ENCODE data around the gene OSBPL1A. TPM values are rescaled to one million over a fixed set of nuclear protein-coding genes. Genes with fewer than 3 reads are reported as not detected.

OSBPL1A gene
- total RNA-seq, 4 donors from 2014 or later = 10.0 to 30.9 (median 15.1) TPM

GRCh38 chr18:24426073-24426397 lies 28.4 kb upstream of the OSBPL1A start:
- H3K27me3 ChIP-seq = peaks cover 0 to 40% (median 0%) of the 10 kb centered on the region in 4 donors
- peaks cover 3 to 27% (median 14%) of the 10 kb centered on the region in 3 donors for H3K4me1 ChIP-seq
- peaks cover 0 to 9% (median 0%) of the 10 kb centered on the region in 3 donors for H3K36me3 ChIP-seq
- H3K9me3 ChIP-seq = no peaks in the 10 kb centered on the region
- 39 to 40% methylated on average over 9 to 11 of the region's 11 CpGs for WGBS, 2 donors
- TF ChIP-seq POLR2A (IDR thresholded peaks at IDR 0.05) (no peak), CTCF (IDR thresholded peaks at IDR 0.05) (no peak)
- intact Hi-C loops (cut with DNase I) = no loop called here
- DNase-seq = no peak
- peak overlapping the region; percentile 69 to 90 (median 86) for H3K4me3 ChIP-seq
- H3K27ac ChIP-seq = peak overlapping the region; percentile 82 to 89 (median 85)

- H3K4me1 ChIP-seq = peaks cover 0 to 15% (median 3%) of the 10 kb centered on the region in 3 donors
- 31 to 75% methylated on average over 1 of the region's 1 CpG for WGBS, 2 donors
- peak overlapping the region in 2 of 4 donors; percentile 26 to 36 for H3K27ac ChIP-seq
- no peak for DNase-seq
- TF ChIP-seq POLR2A (IDR thresholded peaks at IDR 0.05) (no peak), CTCF (IDR thresholded peaks at IDR 0.05) (no peak)
- H3K9me3 ChIP-seq = no peaks in the 10 kb centered on the region
- intact Hi-C loops (cut with DNase I) = no loop called here
- H3K36me3 ChIP-seq = no peaks in the 10 kb centered on the region
- no peak overlapping the region for H3K4me3 ChIP-seq
- peaks cover 0 to 79% (median 0%) of the 10 kb centered on the region in 4 donors for H3K27me3 ChIP-seq
Observed at GRCh38 chr18:24421831-24422230, 24.2 kb upstream of the OSBPL1A start.

GRCh38 chr18:24420551-24420950 lies 22.9 kb upstream of the OSBPL1A start:
- H3K4me3 ChIP-seq = no peak overlapping the region
- WGBS, 2 donors = 41 to 59% methylated on average over 4 of the region's 4 CpGs
- H3K27me3 ChIP-seq = peaks cover 0 to 79% (median 0%) of the 10 kb centered on the region in 4 donors
- no peak overlapping the region for H3K27ac ChIP-seq
- H3K9me3 ChIP-seq = no peaks in the 10 kb centered on the region
- H3K36me3 ChIP-seq = no peaks in the 10 kb centered on the region
- no peak for DNase-seq
- H3K4me1 ChIP-seq = peaks cover 0 to 8% (median 0%) of the 10 kb centered on the region in 3 donors
- intact Hi-C loops (cut with DNase I) = no loop called here
- no peak for TF ChIP-seq CTCF (IDR thresholded peaks at IDR 0.05)
- no peak for TF ChIP-seq POLR2A (IDR thresholded peaks at IDR 0.05)

GRCh38 chr18:24417480-24417879 lies 19.9 kb upstream of the OSBPL1A start:
- Histone ChIP-seq H3K36me3 (no peaks in the 10 kb centered on the region), H3K4me1 (peaks cover 0 to 8% (median 0%) of the 10 kb centered on the region in 3 donors), H3K27ac (no peak overlapping the region), H3K4me3 (no peak overlapping the region), H3K9me3 (no peaks in the 10 kb centered on the region), H3K27me3 (peaks cover 0 to 51% (median 0%) of the 10 kb centered on the region in 4 donors)
- intact Hi-C loops (cut with DNase I) = no loop called here
- 58 to 65% methylated on average over 3 of the region's 3 CpGs for WGBS, 2 donors
- TF ChIP-seq CTCF (IDR thresholded peaks at IDR 0.05) (no peak), POLR2A (IDR thresholded peaks at IDR 0.05) (no peak)
- no peak for DNase-seq

- no peak overlapping the region for H3K4me3 ChIP-seq
- 69 to 79% methylated on average over 3 of the region's 3 CpGs for WGBS, 2 donors
Observed at GRCh38 chr18:24414349-24415003, 16.9 kb upstream of the OSBPL1A start.

More at GRCh38 chr18:24414349-24415003, 16.9 kb upstream of the OSBPL1A start:
- Histone ChIP-seq H3K36me3 (no peaks in the 10 kb centered on the region), H3K9me3 (no peaks in the 10 kb centered on the region), H3K27ac (no peak overlapping the region), H3K4me1 (no peaks in the 10 kb centered on the region), H3K27me3 (peaks cover 0 to 28% (median 0%) of the 10 kb centered on the region in 4 donors)
- DNase-seq = no peak
- intact Hi-C loops (cut with DNase I) = no loop called here
- TF ChIP-seq CTCF (IDR thresholded peaks at IDR 0.05) = no peak
- no peak for TF ChIP-seq POLR2A (IDR thresholded peaks at IDR 0.05)

All from esophagus squamous epithelium (tissue), 5 donors.